ENCODE results near the gene ACTN1.

GRCh38 chr14:68972507-68973218 is 6.4 kb downstream of the ACTN1 start:
- TF ChIP-seq POLR2A (IDR thresholded peaks at IDR 0.05): no peak
- TF ChIP-seq, protein P1, sequence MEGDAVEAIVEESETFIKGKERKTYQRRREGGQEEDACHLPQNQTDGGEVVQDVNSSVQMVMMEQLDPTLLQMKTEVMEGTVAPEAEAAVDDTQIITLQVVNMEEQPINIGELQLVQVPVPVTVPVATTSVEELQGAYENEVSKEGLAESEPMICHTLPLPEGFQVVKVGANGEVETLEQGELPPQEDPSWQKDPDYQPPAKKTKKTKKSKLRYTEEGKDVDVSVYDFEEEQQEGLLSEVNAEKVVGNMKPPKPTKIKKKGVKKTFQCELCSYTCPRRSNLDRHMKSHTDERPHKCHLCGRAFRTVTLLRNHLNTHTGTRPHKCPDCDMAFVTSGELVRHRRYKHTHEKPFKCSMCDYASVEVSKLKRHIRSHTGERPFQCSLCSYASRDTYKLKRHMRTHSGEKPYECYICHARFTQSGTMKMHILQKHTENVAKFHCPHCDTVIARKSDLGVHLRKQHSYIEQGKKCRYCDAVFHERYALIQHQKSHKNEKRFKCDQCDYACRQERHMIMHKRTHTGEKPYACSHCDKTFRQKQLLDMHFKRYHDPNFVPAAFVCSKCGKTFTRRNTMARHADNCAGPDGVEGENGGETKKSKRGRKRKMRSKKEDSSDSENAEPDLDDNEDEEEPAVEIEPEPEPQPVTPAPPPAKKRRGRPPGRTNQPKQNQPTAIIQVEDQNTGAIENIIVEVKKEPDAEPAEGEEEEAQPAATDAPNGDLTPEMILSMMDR (IDR thresholded peaks at IDR 0.05): no peak

All from lower leg skin (tissue), 3 donors.